ENCODE data around the gene DGKI. TPM values are rescaled to one million over a fixed set of nuclear protein-coding genes. Genes with fewer than 3 reads are reported as not detected.

Gene DGKI
- polyA plus RNA-seq, 2 donors = 0.09 to 0.12 TPM

GRCh38 chr7:137757146-137757925 is 89.4 kb downstream of the DGKI start:
- Histone ChIP-seq H3K27ac (ENCODE audit: low read depth in 2 of 2, low read length in 1 of 2) (no peak overlapping the region), H3K36me3 (ENCODE audit: control insufficient read depth in 2 of 2, insufficient read depth in 2 of 2, low read length in 1 of 2) (no peaks in the 10 kb centered on the region), H3K4me1 (ENCODE audit: control insufficient read depth in 2 of 2, insufficient read depth in 2 of 2, low read length in 1 of 2) (no peaks in the 10 kb centered on the region), H3K9me3 (ENCODE audit: control insufficient read depth in 2 of 2, insufficient read depth in 1 of 2, low read depth in 1 of 2, low read length in 1 of 2) (no peaks in the 10 kb centered on the region), H3K27me3 (ENCODE audit: control insufficient read depth in 1 of 2, insufficient read depth in 2 of 2, low read length in 2 of 2) (no peaks in the 10 kb centered on the region), H3K4me3 (ENCODE audit: low read depth in 1 of 2, low read length in 2 of 2) (no peak overlapping the region)
- WGBS, 2 donors = 80 to 82% methylated on average over 10 of the region's 10 CpGs

- no peak overlapping the region for H3K4me3 ChIP-seq (ENCODE audit: low read depth in 1 of 2, low read length in 2 of 2)
- 23 to 28% methylated on average over 5 of the region's 5 CpGs for WGBS, 2 donors
- H3K27me3 ChIP-seq (ENCODE audit: control insufficient read depth in 1 of 2, insufficient read depth in 2 of 2, low read length in 2 of 2) = no peaks in the 10 kb centered on the region
- no peaks in the 10 kb centered on the region for H3K9me3 ChIP-seq (ENCODE audit: control insufficient read depth in 2 of 2, insufficient read depth in 1 of 2, low read depth in 1 of 2, low read length in 1 of 2)
- no peaks in the 10 kb centered on the region for H3K36me3 ChIP-seq (ENCODE audit: control insufficient read depth in 2 of 2, insufficient read depth in 2 of 2, low read length in 1 of 2)
- H3K4me1 ChIP-seq (ENCODE audit: control insufficient read depth in 2 of 2, insufficient read depth in 2 of 2, low read length in 1 of 2) = no peaks in the 10 kb centered on the region
- no peak overlapping the region for H3K27ac ChIP-seq (ENCODE audit: low read depth in 2 of 2, low read length in 1 of 2)
Measured at GRCh38 chr7:137755846-137756651, 90.7 kb downstream of the DGKI start.

- Histone ChIP-seq H3K4me1 (ENCODE audit: control insufficient read depth in 2 of 2, insufficient read depth in 2 of 2, low read length in 1 of 2) (no peaks in the 10 kb centered on the region), H3K9me3 (ENCODE audit: control insufficient read depth in 2 of 2, insufficient read depth in 1 of 2, low read depth in 1 of 2, low read length in 1 of 2) (no peaks in the 10 kb centered on the region), H3K27me3 (ENCODE audit: control insufficient read depth in 1 of 2, insufficient read depth in 2 of 2, low read length in 2 of 2) (no peaks in the 10 kb centered on the region), H3K4me3 (ENCODE audit: low read depth in 1 of 2, low read length in 2 of 2) (no peak overlapping the region), H3K36me3 (ENCODE audit: control insufficient read depth in 2 of 2, insufficient read depth in 2 of 2, low read length in 1 of 2) (no peaks in the 10 kb centered on the region), H3K27ac (ENCODE audit: low read depth in 2 of 2, low read length in 1 of 2) (no peak overlapping the region)
- WGBS, 2 donors = 41 to 43% methylated on average over 4 of the region's 4 CpGs
Measured at GRCh38 chr7:137755427-137755826, 91.3 kb downstream of the DGKI start.

GRCh38 chr7:137753948-137754851 is 92.6 kb downstream of the DGKI start:
- Histone ChIP-seq H3K27ac (ENCODE audit: low read depth in 2 of 2, low read length in 1 of 2) (no peak overlapping the region), H3K36me3 (ENCODE audit: control insufficient read depth in 2 of 2, insufficient read depth in 2 of 2, low read length in 1 of 2) (no peaks in the 10 kb centered on the region), H3K4me3 (ENCODE audit: low read depth in 1 of 2, low read length in 2 of 2) (no peak overlapping the region), H3K4me1 (ENCODE audit: control insufficient read depth in 2 of 2, insufficient read depth in 2 of 2, low read length in 1 of 2) (no peaks in the 10 kb centered on the region), H3K27me3 (ENCODE audit: control insufficient read depth in 1 of 2, insufficient read depth in 2 of 2, low read length in 2 of 2) (no peaks in the 10 kb centered on the region), H3K9me3 (ENCODE audit: control insufficient read depth in 2 of 2, insufficient read depth in 1 of 2, low read depth in 1 of 2, low read length in 1 of 2) (no peaks in the 10 kb centered on the region)
- 29 to 36% methylated on average over 11 of the region's 11 CpGs for WGBS, 2 donors

- Histone ChIP-seq H3K9me3 (ENCODE audit: control insufficient read depth in 2 of 2, insufficient read depth in 1 of 2, low read depth in 1 of 2, low read length in 1 of 2) (no peaks in the 10 kb centered on the region), H3K36me3 (ENCODE audit: control insufficient read depth in 2 of 2, insufficient read depth in 2 of 2, low read length in 1 of 2) (no peaks in the 10 kb centered on the region), H3K4me3 (ENCODE audit: low read depth in 1 of 2, low read length in 2 of 2) (no peak overlapping the region), H3K4me1 (ENCODE audit: control insufficient read depth in 2 of 2, insufficient read depth in 2 of 2, low read length in 1 of 2) (no peaks in the 10 kb centered on the region), H3K27me3 (ENCODE audit: control insufficient read depth in 1 of 2, insufficient read depth in 2 of 2, low read length in 2 of 2) (no peaks in the 10 kb centered on the region), H3K27ac (ENCODE audit: low read depth in 2 of 2, low read length in 1 of 2) (no peak overlapping the region)
- WGBS, 2 donors = 59 to 73% methylated on average over 3 of the region's 3 CpGs
Measured at GRCh38 chr7:137753575-137753947, 93.2 kb downstream of the DGKI start.

- no peak overlapping the region for H3K27ac ChIP-seq (ENCODE audit: low read depth in 2 of 2, low read length in 1 of 2)
- no peak overlapping the region for H3K4me3 ChIP-seq (ENCODE audit: low read depth in 1 of 2, low read length in 2 of 2)
- H3K27me3 ChIP-seq (ENCODE audit: control insufficient read depth in 1 of 2, insufficient read depth in 2 of 2, low read length in 2 of 2) = no peaks in the 10 kb centered on the region
- H3K36me3 ChIP-seq (ENCODE audit: control insufficient read depth in 2 of 2, insufficient read depth in 2 of 2, low read length in 1 of 2) = no peaks in the 10 kb centered on the region
- H3K4me1 ChIP-seq (ENCODE audit: control insufficient read depth in 2 of 2, insufficient read depth in 2 of 2, low read length in 1 of 2) = no peaks in the 10 kb centered on the region
- H3K9me3 ChIP-seq (ENCODE audit: control insufficient read depth in 2 of 2, insufficient read depth in 1 of 2, low read depth in 1 of 2, low read length in 1 of 2) = no peaks in the 10 kb centered on the region
- WGBS, 2 donors = 79 to 80% methylated on average over 4 of the region's 4 CpGs
Measured at GRCh38 chr7:137753067-137753466, 93.7 kb downstream of the DGKI start.

GRCh38 chr7:137751361-137752009 is 95.3 kb downstream of the DGKI start:
- H3K4me3 ChIP-seq (ENCODE audit: low read depth in 1 of 2, low read length in 2 of 2) = no peak overlapping the region
- no peaks in the 10 kb centered on the region for H3K9me3 ChIP-seq (ENCODE audit: control insufficient read depth in 2 of 2, insufficient read depth in 1 of 2, low read depth in 1 of 2, low read length in 1 of 2)
- 82 to 83% methylated on average over 6 of the region's 6 CpGs for WGBS, 2 donors
- H3K27me3 ChIP-seq (ENCODE audit: control insufficient read depth in 1 of 2, insufficient read depth in 2 of 2, low read length in 2 of 2) = no peaks in the 10 kb centered on the region
- no peaks in the 10 kb centered on the region for H3K4me1 ChIP-seq (ENCODE audit: control insufficient read depth in 2 of 2, insufficient read depth in 2 of 2, low read length in 1 of 2)
- H3K27ac ChIP-seq (ENCODE audit: low read depth in 2 of 2, low read length in 1 of 2) = no peak overlapping the region
- H3K36me3 ChIP-seq (ENCODE audit: control insufficient read depth in 2 of 2, insufficient read depth in 2 of 2, low read length in 1 of 2) = no peaks in the 10 kb centered on the region

- no peaks in the 10 kb centered on the region for H3K27me3 ChIP-seq (ENCODE audit: control insufficient read depth in 1 of 2, insufficient read depth in 2 of 2, low read length in 2 of 2)
- no peaks in the 10 kb centered on the region for H3K4me1 ChIP-seq (ENCODE audit: control insufficient read depth in 2 of 2, insufficient read depth in 2 of 2, low read length in 1 of 2)
- H3K4me3 ChIP-seq (ENCODE audit: low read depth in 1 of 2, low read length in 2 of 2) = no peak overlapping the region
- no peaks in the 10 kb centered on the region for H3K36me3 ChIP-seq (ENCODE audit: control insufficient read depth in 2 of 2, insufficient read depth in 2 of 2, low read length in 1 of 2)
- no peaks in the 10 kb centered on the region for H3K9me3 ChIP-seq (ENCODE audit: control insufficient read depth in 2 of 2, insufficient read depth in 1 of 2, low read depth in 1 of 2, low read length in 1 of 2)
- WGBS, 2 donors = 70 to 72% methylated on average over 7 of the region's 7 CpGs
- H3K27ac ChIP-seq (ENCODE audit: low read depth in 2 of 2, low read length in 1 of 2) = no peak overlapping the region
Measured at GRCh38 chr7:137747359-137748031, 99.3 kb downstream of the DGKI start.
